OCI-LY1 (cell line): ENCODE results near the gene STK16.

Source experiments
- H2AFZ ChIP-seq: fragments of 200-600 bp; sonication (generic), shearing (Covaris generic); 2 replicates; pipeline ENCODE4 v1.6.0; 2014; ENCODE audit warnings: antibody characterized with exemption, mild to moderate bottlenecking, low read length
- H3F3A ChIP-seq: fragments of 200-600 bp; sonication (generic), shearing (Covaris generic); 2 replicates; pipeline ENCODE4 v1.6.0; 2014; ENCODE audit warnings: mild to moderate bottlenecking, antibody characterized with exemption, low read length, moderate library complexity; ENCODE audit not compliant: insufficient read depth
- H3K27ac ChIP-seq: fragments of 200-600 bp; sonication (generic); 2 replicates; pipeline ENCODE4 v1.5.1; 2014; ENCODE audit warnings: low read length, mixed run types, mild to moderate bottlenecking, low read depth; ENCODE audit not compliant: poor library complexity, severe bottlenecking
- H3K27me3 ChIP-seq: fragments of 200-600 bp; sonication (generic); 2 replicates; pipeline ENCODE4 v1.6.0; 2014; ENCODE audit warnings: antibody characterized with exemption, mild to moderate bottlenecking, low read length, moderate library complexity; ENCODE audit not compliant: insufficient read depth
- H3K36me3 ChIP-seq: fragments of 200-600 bp; sonication (generic); 2 replicates; pipeline ENCODE4 v1.6.1; 2014; ENCODE audit warnings: mild to moderate bottlenecking, antibody characterized with exemption, low read length, moderate library complexity, mixed read lengths; ENCODE audit not compliant: insufficient read depth
- H3K4me1 ChIP-seq: fragments of 200-600 bp; sonication (generic); 2 replicates; pipeline ENCODE4 v1.5.1; 2014; ENCODE audit warnings: mild to moderate bottlenecking, low read length, moderate library complexity; ENCODE audit not compliant: insufficient read depth, severe bottlenecking
- H3K4me2 ChIP-seq: fragments of 200-600 bp; sonication (generic), shearing (Covaris generic); 2 replicates; pipeline ENCODE4 v1.6.1; 2014; ENCODE audit warnings: low read length
- H3K4me3 ChIP-seq: fragments of 200-600 bp; sonication (generic); 2 replicates; pipeline ENCODE4 v1.5.1; 2014; ENCODE audit warnings: low read length, low read depth, mild to moderate bottlenecking, mixed read lengths; ENCODE audit not compliant: poor library complexity, severe bottlenecking
- H3K79me2 ChIP-seq: fragments of 200-600 bp; shearing (Covaris generic); 2 replicates; pipeline ENCODE4 v1.6.1; 2016; ENCODE audit warnings: mixed run types, low read length, mixed read lengths; ENCODE audit not compliant: insufficient read depth
- H3K9ac ChIP-seq: fragments of 200-600 bp; sonication (generic), shearing (Covaris generic); 2 replicates; pipeline ENCODE4 v1.6.1; 2014; ENCODE audit warnings: mild to moderate bottlenecking, low read length, mixed read lengths
- H3K9me2 ChIP-seq: fragments of 200-600 bp; sonication (generic), shearing (Covaris generic); 2 replicates; pipeline ENCODE4 v1.6.1; 2014; ENCODE audit warnings: low read depth, mild to moderate bottlenecking, low read length, mixed read lengths
- H3K9me3 ChIP-seq: fragments of 200-600 bp; shearing (Covaris generic); 2 replicates; pipeline ENCODE4 v1.6.1; 2014; ENCODE audit warnings: low read length, mixed read lengths
- H4K20me1 ChIP-seq: fragments of 200-600 bp; sonication (generic), shearing (Covaris generic); 2 replicates; pipeline ENCODE4 v1.6.0; 2016; ENCODE audit warnings: mild to moderate bottlenecking, low read length; ENCODE audit not compliant: insufficient read depth
- EZH2 ChIP-seq: fragments of 200-600 bp; sonication (generic), shearing (Covaris generic); IDR thresholded peaks from 2 replicates; pipeline ENCODE4 v1.8.0; 2017; ENCODE audit warnings: borderline replicate concordance, mixed run types, mild to moderate bottlenecking, antibody characterized with exemption, low read length, moderate library complexity, mixed read lengths
- TF ChIP-seq, protein P1 (sequence below): fragments of 200-600 bp; sonication (generic), shearing (Covaris generic); IDR thresholded peaks from 2 replicates; pipeline ENCODE4 v1.5.1; 2017; ENCODE audit warnings: mild to moderate bottlenecking, antibody characterized with exemption, low read length, moderate library complexity, mixed read lengths

STK16 gene

GRCh38 chr2:219298759-219299371 lies 53.6 kb downstream of the STK16 start:
- Histone ChIP-seq H3K27ac (no peak overlapping the region), H3K9ac (no peak overlapping the region), H3K9me3 (no peaks in the 10 kb centered on the region), H3K79me2 (no peaks in the 10 kb centered on the region), H3K9me2 (no peaks in the 10 kb centered on the region), H3K4me2 (no peak overlapping the region; the same call in 1 of the 2 replicates), H3K36me3 (no peaks in the 10 kb centered on the region), H3K4me1 (peaks cover 18% of the 10 kb centered on the region), H3K4me3 (no peak overlapping the region), H4K20me1 (no peaks in the 10 kb centered on the region), H3K27me3 (peaks cover 3% of the 10 kb centered on the region; the same call in 1 of the 2 replicates), H2AFZ (no peak overlapping the region), H3F3A (no peaks in the 10 kb centered on the region)
- no peak for TF ChIP-seq EZH2
- TF ChIP-seq, protein P1, sequence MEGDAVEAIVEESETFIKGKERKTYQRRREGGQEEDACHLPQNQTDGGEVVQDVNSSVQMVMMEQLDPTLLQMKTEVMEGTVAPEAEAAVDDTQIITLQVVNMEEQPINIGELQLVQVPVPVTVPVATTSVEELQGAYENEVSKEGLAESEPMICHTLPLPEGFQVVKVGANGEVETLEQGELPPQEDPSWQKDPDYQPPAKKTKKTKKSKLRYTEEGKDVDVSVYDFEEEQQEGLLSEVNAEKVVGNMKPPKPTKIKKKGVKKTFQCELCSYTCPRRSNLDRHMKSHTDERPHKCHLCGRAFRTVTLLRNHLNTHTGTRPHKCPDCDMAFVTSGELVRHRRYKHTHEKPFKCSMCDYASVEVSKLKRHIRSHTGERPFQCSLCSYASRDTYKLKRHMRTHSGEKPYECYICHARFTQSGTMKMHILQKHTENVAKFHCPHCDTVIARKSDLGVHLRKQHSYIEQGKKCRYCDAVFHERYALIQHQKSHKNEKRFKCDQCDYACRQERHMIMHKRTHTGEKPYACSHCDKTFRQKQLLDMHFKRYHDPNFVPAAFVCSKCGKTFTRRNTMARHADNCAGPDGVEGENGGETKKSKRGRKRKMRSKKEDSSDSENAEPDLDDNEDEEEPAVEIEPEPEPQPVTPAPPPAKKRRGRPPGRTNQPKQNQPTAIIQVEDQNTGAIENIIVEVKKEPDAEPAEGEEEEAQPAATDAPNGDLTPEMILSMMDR = peak; percentile 92

DNA sequence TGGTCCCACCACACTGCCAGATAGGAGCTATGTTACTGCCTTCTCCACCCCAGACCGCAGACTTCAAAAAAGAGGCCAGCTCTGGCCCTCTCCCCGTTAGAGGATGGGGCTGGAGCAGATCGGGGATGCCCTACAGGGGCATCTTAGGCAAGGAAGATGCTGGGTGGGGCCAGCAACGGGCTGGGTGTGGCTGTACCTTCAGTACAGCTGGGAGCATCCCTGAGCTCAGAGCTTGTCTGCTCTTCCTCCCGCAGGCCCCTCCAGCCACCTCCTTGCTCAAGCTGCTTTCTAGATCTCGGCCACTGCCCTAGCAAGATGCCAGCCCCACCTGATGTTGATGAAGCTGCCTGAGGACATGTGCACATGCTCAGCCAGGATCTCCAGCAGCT lies 54.1 kb downstream of the STK16 start:
- H3K9ac ChIP-seq = no peak overlapping the region
- H3F3A ChIP-seq = no peaks in the 10 kb centered on the region
- no peaks in the 10 kb centered on the region for H3K79me2 ChIP-seq
- H4K20me1 ChIP-seq = no peaks in the 10 kb centered on the region
- no peaks in the 10 kb centered on the region for H3K9me2 ChIP-seq
- no peak for TF ChIP-seq EZH2
- no peak overlapping the region for H3K4me2 ChIP-seq
- no peaks in the 10 kb centered on the region for H3K9me3 ChIP-seq
- peaks cover 3% of the 10 kb centered on the region; the same call in 1 of the 2 replicates for H3K27me3 ChIP-seq
- no peaks in the 10 kb centered on the region for H3K36me3 ChIP-seq
- H3K27ac ChIP-seq = no peak overlapping the region
- no peak overlapping the region for H2AFZ ChIP-seq
- H3K4me3 ChIP-seq = no peak overlapping the region
- peaks cover 13% of the 10 kb centered on the region for H3K4me1 ChIP-seq
